ENCODE results near the gene NLRP5.
A peak's percentile ranks its signal among the peaks of the same experiment; 100 is the strongest.
"Not testable (repeated sequence)": the region's sequence is repeated elsewhere in the genome, so short reads cannot be mapped to it uniquely, and the experiment has no call there.

Gene NLRP5

GRCh38 chr19:56101746-56102535 lies 115.4 kb downstream of the NLRP5 start:
- Histone ChIP-seq H3K27me3 (no peaks in the 10 kb centered on the region), H3K9me3 (no peaks in the 10 kb centered on the region), H3K27ac (no peak overlapping the region), H3K36me3 (peaks cover 13 to 63% (median 37%) of the 10 kb centered on the region in 3 donors), H3K4me1 (peaks cover 0 to 26% (median 19%) of the 10 kb centered on the region in 4 donors), H3K4me3 (no peak overlapping the region)
- DNase-seq: no peak
- TF ChIP-seq CTCF (IDR thresholded peaks at IDR 0.05): no peak
- intact Hi-C loops (cut with DNase I; ENCODE audit: low total_unique reads): loop anchor here (10.0 kb wide), 1 partner anchor 213 kb away; the partner anchor contains the start of gene ZSCAN5A

- Histone ChIP-seq H3K27me3 (no peaks in the 10 kb centered on the region), H3K9me3 (no peaks in the 10 kb centered on the region), H3K4me3 (no peak overlapping the region), H3K27ac (no peak overlapping the region), H3K4me1 (peaks cover 0 to 37% (median 28%) of the 10 kb centered on the region in 4 donors), H3K36me3 (peaks cover 13 to 52% (median 32%) of the 10 kb centered on the region in 3 donors)
- no peak for TF ChIP-seq CTCF (IDR thresholded peaks at IDR 0.05)
- DNase-seq: no peak
- intact Hi-C loops (cut with DNase I; ENCODE audit: low total_unique reads): loop anchor here (10.0 kb wide), 1 partner anchor 212 kb away; the partner anchor contains the start of gene ZSCAN5A
These were observed 116.5 kb downstream of the NLRP5 start for GRCh38 chr19:56103027-56103614.

- TF ChIP-seq CTCF (IDR thresholded peaks at IDR 0.05): no peak
These were observed 117.8 kb downstream of the NLRP5 start for GRCh38 chr19:56104423-56104822.

GRCh38 chr19:56105090-56105701 lies 118.6 kb downstream of the NLRP5 start:
- intact Hi-C loops (cut with DNase I; ENCODE audit: low total_unique reads): loop anchor here (10.0 kb wide), 1 partner anchor 210 kb away; the partner anchor contains the start of gene ZSCAN5A
- Histone ChIP-seq H3K4me3 (peak overlapping the region; percentile 26 to 45), H3K36me3 (peaks cover 13 to 33% (median 25%) of the 10 kb centered on the region in 3 donors), H3K9me3 (no peaks in the 10 kb centered on the region), H3K27me3 (no peaks in the 10 kb centered on the region), H3K27ac (peak overlapping the region; percentile 86 to 93), H3K4me1 (peaks cover 0 to 57% (median 46%) of the 10 kb centered on the region in 4 donors)
- peak; percentile 79 to 93 for DNase-seq
- peak; percentile 78 to 87 for TF ChIP-seq CTCF (IDR thresholded peaks at IDR 0.05)

More at GRCh38 chr19:56104423-56104822, 117.8 kb downstream of the NLRP5 start:
- H3K27ac ChIP-seq: peak overlapping the region in 1 of 2 donors; percentile 86
- H3K27me3 ChIP-seq: no peaks in the 10 kb centered on the region
- intact Hi-C loops (cut with DNase I; ENCODE audit: low total_unique reads): loop anchor here (10.0 kb wide), 1 partner anchor 210 kb away; the partner anchor contains the start of gene ZSCAN5A
- peaks cover 0 to 50% (median 41%) of the 10 kb centered on the region in 4 donors for H3K4me1 ChIP-seq
- H3K36me3 ChIP-seq: peaks cover 13 to 40% (median 29%) of the 10 kb centered on the region in 3 donors
- H3K4me3 ChIP-seq: no peak overlapping the region
- no peak for DNase-seq
- H3K9me3 ChIP-seq: no peaks in the 10 kb centered on the region

- not testable (repeated sequence) for H3K9me3 ChIP-seq, H3K27me3 ChIP-seq, DNase-seq
- intact Hi-C loops (cut with DNase I; ENCODE audit: low total_unique reads): loop anchor here (10.0 kb wide), 1 partner anchor 209 kb away; the partner anchor contains the start of gene ZSCAN5A
- peaks cover 0 to 65% (median 53%) of the 10 kb centered on the region in 4 donors for H3K4me1 ChIP-seq
- H3K36me3 ChIP-seq: peaks cover 13 to 26% (median 22%) of the 10 kb centered on the region in 3 donors
- peak overlapping the region; percentile 86 to 93 for H3K27ac ChIP-seq
- H3K4me3 ChIP-seq: peak overlapping the region; percentile 26 to 45
These were observed 119.3 kb downstream of the NLRP5 start for GRCh38 chr19:56105831-56106396.

All from tibial artery (tissue), 4 donors.